ENCODE measurements around the gene KRTAP10-10. TPM values are rescaled to one million over a fixed set of nuclear protein-coding genes. Genes with fewer than 3 reads are reported as not detected.
"Not testable (repeated sequence)": the region's sequence is repeated elsewhere in the genome, so short reads cannot be mapped to it uniquely, and the experiment has no call there.

KRTAP10-10 gene
- total RNA-seq, result not detected in 2 replicates

GRCh38 chr21:44637018-44637850, at the start of gene KRTAP10-10:
KRTAP10-10 (plus strand) TSS chr21:44637356; CDS start chr21:44637418, 62 bp downstream.
- no peak for DNase-seq (ENCODE audit: low read depth, low spot score)

GRCh38 chr21:44589094-44589493, 48.1 kb upstream of the KRTAP10-10 start:
- no peak for DNase-seq (ENCODE audit: low read depth, low spot score)

- DNase-seq (ENCODE audit: low read depth, low spot score), result no peak
These were observed 47.4 kb upstream of the KRTAP10-10 start for GRCh38 chr21:44589586-44590305.

- no peak for DNase-seq (ENCODE audit: low read depth, low spot score)
These were observed 46.8 kb upstream of the KRTAP10-10 start for GRCh38 chr21:44590311-44590721.

GRCh38 chr21:44590897-44591800, 46.0 kb upstream of the KRTAP10-10 start:
- DNase-seq (ENCODE audit: low read depth, low spot score), result not testable (repeated sequence)

- DNase-seq (ENCODE audit: low read depth, low spot score), result not testable (repeated sequence)
These were observed 45.4 kb upstream of the KRTAP10-10 start for GRCh38 chr21:44591801-44592130.

GRCh38 chr21:44592446-44593311, 44.5 kb upstream of the KRTAP10-10 start, which contains the start of gene KRTAP10-6:
KRTAP10-6 (minus strand) TSS chr21:44592505; CDS start chr21:44592484, 21 bp downstream.
- no peak for DNase-seq (ENCODE audit: low read depth, low spot score)

GRCh38 chr21:44593598-44594405, 43.4 kb upstream of the KRTAP10-10 start:
- no peak for DNase-seq (ENCODE audit: low read depth, low spot score)

- DNase-seq (ENCODE audit: low read depth, low spot score), result no peak
These were observed 42.7 kb upstream of the KRTAP10-10 start for GRCh38 chr21:44594406-44594916.

- no peak for DNase-seq (ENCODE audit: low read depth, low spot score)
These were observed 41.6 kb upstream of the KRTAP10-10 start for GRCh38 chr21:44595524-44595923.

- DNase-seq (ENCODE audit: low read depth, low spot score), result no peak
These were observed 41.0 kb upstream of the KRTAP10-10 start for GRCh38 chr21:44596068-44596725.

GRCh38 chr21:44598061-44598460, 39.1 kb upstream of the KRTAP10-10 start:
- no peak for DNase-seq (ENCODE audit: low read depth, low spot score)

- no peak for DNase-seq (ENCODE audit: low read depth, low spot score)
These were observed 37.7 kb upstream of the KRTAP10-10 start for GRCh38 chr21:44599264-44600029.

GRCh38 chr21:44600118-44600978, 36.8 kb upstream of the KRTAP10-10 start, which contains the start of gene KRTAP10-7:
KRTAP10-7 (plus strand) TSS chr21:44600597; CDS start chr21:44600622, 25 bp downstream.
- DNase-seq (ENCODE audit: low read depth, low spot score), result not testable (repeated sequence)

GRCh38 chr21:44601091-44601490, 36.1 kb upstream of the KRTAP10-10 start:
- DNase-seq (ENCODE audit: low read depth, low spot score), result not testable (repeated sequence)

GRCh38 chr21:44601596-44602462, 35.3 kb upstream of the KRTAP10-10 start:
- DNase-seq (ENCODE audit: low read depth, low spot score), result no peak
